ENCODE measurements around the gene TRIM2.

Gene TRIM2

DNA sequence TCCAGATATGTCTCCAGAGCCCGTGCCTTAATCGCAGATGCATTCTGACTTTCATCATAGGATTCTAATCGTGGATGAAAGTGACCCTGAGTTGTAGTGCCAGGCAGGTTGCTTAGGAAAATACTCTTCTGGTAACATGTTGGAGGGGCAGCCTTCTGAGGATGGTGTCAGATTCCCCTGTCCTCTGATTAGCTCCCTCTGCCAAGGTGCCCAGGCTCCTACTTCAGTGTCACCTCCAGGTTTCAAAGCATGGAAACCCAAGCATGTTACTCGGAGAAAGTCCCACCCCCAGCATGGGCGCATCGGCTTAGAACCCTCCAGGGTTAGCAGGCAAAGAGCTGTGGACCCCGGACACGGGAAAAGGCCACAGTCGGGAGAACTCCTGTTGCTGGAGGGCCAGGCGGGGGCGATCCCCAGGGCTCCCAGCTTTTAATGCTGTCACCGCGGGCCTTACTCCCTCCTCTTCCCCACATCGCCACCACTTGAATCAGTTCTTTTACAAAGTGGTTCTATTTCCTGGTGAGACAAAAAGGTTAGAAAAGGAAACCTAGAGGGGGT lies 44.5 kb downstream of the TRIM2 start:
- no peak for DNase-seq (ENCODE audit: low read depth, low spot score)

DNA sequence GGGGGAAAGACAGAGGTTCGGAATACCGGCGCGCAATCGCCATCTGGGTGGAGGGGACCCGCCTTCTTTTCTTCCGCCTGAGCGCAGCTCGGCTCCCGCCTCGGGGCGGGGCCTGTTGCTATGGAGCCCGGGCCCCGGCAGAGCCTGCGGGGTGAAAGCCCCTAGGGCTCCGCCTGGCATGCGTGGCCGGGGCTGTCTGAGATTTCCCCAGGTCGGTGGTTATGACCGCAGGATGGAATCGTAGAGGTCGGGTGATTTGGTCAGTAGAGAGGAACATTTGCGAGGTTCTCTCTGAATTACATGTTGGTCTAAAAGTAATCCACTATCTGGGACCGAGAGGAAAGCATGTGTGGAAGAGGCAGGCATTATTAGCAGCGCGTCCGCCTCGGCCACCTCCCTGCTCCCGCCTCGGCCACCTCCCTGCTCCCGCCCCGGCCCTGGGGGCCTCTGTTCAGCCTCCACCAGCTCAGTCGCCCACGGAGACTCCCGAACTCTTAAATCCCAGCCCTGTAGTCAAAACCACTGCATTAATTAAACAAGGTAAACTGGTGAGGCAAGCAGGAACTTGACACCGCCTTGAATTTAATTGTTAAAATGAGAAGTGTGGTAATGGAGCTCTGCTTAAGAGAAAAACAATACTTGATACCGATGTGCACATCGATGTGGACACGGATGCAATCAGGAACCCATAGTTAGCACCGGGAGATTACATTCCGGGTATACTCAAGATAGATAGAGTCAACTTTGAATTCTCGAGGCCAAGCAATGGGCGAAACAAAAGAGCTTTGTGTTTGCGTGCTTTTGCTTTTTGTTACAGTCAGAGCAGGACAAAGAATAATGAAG lies 45.2 kb downstream of the TRIM2 start:
- DNase-seq (ENCODE audit: low read depth, low spot score): no peak

DNA sequence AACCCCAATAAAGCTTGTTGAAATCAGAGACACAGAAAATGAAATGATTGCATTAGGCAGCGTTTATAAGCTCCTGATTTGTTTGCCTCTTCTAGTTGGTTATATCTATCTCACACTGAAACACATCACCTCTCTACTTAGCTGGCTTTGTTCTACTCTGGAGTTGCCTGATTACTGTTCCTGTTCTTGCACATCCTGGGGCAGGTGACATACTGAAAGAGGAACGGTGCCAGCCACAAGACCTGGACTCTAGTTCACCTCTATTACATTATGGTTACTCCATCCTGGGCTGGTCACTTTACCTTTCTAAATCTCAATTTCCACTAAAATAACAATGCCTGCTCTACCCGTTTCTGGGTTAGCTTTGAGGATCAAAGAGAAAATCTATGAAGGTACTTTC lies 47.9 kb downstream of the TRIM2 start:
- no peak for DNase-seq (ENCODE audit: low read depth, low spot score)

DNA sequence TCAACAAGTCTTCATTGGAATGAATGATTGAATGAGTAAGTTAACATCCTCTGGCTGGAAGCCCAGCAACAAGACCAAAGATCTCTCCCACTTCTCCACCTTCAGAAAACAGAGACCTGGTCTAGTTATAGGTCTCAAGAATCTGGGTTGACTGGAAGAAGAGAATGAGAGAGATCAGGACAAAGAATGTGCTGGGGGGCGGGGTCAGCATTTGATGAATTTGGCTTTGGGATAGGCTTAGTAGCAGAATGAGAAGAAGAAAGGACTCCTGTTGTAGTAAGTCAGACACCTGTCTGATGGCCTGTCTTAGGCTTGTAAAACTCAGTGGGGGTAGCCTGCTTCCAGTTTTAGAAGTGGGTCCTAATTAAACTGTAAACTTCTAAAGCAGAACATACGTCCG lies 51.0 kb downstream of the TRIM2 start:
- no peak for DNase-seq (ENCODE audit: low read depth, low spot score)

DNA sequence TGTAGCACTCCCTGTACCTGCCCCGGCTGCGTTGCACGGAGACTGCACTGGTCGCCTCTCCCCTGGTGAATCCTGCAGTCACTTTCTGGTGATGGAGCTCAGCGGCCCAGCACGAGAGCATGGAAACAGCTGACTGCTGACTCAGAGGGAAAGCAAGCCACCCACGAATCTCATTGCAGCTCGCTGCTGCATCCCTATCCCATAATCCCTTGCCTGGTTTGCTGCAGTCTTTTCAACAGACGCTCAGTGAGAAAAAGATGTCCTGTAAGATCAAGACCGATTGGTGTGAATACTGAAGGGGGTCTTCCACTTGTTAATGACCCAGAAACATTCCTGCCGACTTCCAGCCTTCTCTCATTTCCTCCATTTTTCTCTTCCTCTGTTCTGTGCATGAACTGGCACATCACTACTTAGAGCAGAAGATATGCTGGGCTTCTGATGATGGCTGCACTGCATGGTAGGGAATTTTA lies 52.9 kb downstream of the TRIM2 start:
- no peak for DNase-seq (ENCODE audit: low read depth, low spot score)

DNA sequence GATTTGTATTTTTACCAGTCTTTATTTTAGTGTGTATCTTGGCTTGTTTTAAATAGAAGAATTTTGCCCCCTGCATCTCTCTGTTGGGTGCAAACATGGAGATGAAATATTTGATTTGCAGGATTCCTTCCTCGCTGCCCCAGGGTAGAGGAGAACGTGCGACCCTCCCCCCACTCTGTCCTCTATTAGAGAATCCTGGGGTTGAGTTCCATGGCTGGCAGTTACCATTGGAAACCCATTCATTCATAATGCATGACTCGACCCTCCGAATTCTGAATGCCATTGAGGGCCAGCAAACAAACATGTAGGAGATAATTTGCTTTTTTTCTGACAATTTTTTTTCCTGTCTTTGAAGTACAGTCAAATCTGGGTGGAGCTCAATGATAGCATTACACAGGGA lies 53.7 kb downstream of the TRIM2 start:
- DNase-seq (ENCODE audit: low read depth, low spot score): no peak

DNA sequence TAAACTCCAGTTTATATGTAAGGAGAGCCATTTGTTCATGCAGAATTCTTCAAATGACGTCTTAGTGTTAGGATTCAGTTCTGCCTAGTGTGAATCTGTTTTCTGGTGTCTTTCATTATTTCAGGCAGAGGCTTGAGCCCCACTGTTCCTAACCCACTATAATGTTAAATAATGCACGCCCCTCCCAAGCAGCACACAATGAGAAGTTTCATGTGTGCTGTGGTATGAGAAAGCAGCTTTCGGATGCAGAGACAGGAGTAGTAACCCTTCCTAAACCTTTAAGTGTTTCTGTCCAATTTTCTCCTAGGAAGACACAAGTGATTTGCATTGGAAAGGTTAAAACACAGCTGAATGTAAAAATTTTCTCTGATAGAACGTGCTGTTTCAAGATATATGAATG lies 54.5 kb downstream of the TRIM2 start:
- no peak for DNase-seq (ENCODE audit: low read depth, low spot score)

DNA sequence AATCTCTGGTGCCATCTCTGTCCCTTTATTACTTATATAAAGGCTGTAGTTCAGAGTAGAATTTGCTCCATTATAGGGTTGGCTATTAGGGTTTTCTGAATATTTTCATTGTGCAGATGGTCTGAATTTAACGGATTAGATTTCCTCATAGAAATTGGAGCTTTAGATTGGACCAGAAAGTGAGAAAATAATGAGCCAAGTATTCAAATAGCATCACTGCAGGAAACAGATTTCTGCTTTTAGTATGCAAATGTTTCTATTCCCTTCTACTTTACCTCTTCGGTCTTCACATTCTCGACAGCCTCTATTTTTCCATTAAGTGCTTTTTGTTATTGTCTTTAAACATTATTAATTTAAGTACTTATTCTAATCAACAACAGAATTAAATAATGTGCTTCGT lies 55.4 kb downstream of the TRIM2 start:
- no peak for DNase-seq (ENCODE audit: low read depth, low spot score)

DNA sequence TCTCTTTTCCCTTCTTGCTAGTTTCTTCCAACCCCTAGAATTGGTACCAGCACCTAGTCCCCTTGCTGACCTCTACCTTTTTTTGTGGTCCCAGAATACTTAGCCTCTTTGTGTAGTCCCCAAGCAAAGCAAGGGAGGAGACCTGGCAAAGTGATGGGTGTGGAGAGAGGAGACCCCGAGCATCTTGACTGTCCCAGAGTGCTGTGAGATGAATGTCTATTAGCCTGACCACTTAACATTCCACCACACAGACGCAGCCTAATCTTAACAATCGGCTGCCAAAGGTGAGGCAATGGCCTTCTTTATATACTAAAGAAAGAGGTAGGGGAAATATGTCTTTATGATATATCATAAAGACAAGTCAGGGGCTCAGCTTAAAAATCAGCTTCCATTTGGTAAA lies 55.9 kb downstream of the TRIM2 start:
- DNase-seq (ENCODE audit: low read depth, low spot score): no peak

DNA sequence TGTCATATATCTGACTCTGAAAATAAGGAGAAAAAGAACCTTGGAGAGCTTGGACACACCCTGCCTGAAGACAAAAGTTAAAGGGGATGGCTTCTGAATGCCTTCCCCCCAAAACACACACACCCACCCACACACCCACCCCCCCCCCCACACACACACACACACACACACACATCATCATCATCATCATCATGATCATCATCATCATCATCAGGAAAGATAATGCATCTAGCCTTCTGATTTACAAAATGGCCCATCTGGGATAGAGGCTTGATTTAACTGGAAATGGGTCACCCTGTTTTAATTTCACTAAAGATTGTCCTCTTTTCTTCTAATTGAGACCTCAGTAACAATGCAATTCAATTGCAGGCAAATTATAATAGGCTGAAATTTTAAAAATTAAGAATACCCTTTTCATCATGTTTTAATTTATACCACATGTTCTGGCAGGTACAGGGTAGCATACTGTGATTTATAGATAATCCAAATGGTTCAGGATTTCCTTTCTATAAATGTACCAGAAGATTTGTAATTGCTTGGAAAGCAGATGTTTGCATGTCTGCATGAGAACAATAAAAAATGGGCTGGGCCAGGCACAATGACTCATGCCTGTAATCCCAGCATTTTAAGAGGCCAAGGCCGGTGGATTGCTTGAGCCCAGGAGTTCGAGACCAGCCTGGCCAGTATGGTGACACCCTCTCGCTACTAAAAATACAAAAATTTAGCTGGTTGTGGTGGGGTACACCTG lies 56.5 kb downstream of the TRIM2 start:
- DNase-seq (ENCODE audit: low read depth, low spot score): no peak

DNA sequence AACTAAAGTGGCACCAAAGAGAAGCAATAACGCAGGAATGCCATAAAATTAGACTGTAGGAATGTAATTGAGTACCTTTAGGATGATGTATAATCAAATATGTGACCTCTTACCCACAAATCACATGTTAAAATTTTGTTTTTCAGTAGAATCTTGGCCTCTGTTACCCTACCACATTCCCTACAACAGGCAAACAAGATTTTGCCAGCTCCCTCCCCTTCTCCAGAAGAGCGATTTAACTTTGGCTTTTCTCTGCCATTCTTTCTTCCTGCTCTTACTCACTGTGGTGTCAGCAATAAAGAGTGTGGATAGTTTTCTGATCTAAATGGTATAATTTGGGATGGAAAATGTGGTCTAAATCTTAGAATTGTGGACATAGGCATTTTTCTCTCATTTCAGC lies 57.2 kb downstream of the TRIM2 start:
- no peak for DNase-seq (ENCODE audit: low read depth, low spot score)

DNA sequence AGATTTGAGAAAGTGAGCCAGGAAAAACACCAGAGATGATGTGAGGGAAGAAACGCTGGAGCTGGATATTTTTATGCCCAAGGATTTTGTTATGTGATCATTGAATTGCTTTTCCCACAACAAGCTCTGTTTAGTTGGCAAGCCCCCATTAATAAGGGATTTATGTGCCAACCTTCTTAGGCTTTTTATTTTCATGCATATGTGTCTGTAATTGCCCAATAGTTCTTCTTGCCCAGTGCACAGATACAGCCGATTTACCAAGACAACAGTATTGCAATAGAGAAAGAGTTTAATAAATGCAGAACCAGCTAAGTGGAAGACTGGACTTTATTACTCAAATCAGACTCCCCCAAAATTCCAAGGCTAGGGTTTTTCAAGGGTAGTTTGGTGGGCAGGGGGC lies 57.7 kb downstream of the TRIM2 start:
- no peak for DNase-seq (ENCODE audit: low read depth, low spot score)

DNA sequence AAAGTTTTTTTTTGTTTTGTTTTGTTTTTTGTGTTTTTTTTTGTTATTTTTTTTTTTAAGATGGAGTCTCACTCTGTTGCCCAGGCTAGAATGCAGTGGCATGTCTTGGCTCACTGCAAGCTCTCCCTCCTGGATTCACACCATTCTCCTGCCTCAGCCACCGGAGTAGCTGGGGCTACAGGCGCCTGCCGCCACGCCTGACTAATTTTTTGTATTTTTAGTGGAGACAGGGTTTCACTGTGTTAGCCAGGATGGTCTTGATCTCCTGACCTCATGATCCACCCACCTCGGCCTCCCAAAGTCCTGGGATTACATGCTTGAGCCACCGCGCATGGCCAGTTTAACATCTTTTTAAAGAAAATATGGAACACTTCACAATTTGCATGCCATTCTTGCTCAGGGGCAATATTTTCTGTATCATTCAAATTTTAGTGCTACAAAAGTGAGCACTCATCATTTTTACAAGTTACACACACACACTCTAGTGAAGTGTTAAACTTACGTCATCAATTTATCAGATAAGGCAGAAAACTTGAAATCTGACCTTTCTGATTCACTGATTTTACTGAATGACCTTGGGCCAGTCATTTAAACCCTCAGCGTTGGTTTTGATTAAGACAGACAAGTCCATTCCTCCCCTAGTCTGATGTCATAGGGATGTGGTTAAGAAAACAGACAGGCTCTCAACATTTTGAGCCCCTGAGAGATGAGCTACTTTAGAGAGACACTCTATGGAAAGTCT lies 61.2 kb downstream of the TRIM2 start:
- no peak for DNase-seq (ENCODE audit: low read depth, low spot score)

DNA sequence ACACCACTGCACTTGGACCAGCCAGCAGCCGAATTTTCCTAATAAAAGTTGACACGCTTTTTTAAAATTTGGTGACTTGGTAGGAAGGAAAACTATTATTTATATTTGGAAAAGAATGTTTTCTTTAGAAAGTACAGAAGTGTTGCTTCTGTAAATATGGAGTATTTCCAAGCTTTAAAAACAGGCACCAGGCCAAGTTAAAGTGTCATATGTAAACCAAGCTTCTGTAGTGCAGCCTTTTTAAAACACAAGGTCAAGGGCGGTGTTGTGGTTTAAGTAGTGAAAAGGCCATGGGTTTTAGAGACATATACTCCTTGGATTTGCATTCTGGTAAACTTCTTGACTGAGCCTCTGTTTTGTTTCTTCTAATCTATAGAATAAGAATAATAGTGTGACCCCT lies 62.7 kb downstream of the TRIM2 start:
- DNase-seq (ENCODE audit: low read depth, low spot score): peak; percentile 65

DNA sequence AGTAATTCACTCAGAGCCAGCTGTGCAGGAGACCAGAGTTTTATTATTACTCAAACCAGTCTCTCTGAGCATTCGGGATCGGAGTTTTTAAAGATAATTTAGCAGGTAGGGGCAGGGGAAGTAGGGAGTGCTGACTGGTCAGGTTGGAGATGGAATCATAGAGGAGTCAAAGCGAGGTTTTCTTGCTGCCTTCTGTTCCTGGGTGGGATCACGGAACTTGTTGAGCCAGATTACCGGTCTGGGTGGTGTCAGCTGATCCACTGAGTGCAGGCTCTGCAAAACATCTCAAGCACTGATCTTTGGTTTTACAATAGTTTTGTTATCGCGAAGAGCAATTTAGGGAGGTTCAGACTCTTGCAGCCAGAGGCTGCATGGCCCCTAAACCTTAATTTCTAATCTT lies 63.6 kb downstream of the TRIM2 start:
- no peak for DNase-seq (ENCODE audit: low read depth, low spot score)

DNA sequence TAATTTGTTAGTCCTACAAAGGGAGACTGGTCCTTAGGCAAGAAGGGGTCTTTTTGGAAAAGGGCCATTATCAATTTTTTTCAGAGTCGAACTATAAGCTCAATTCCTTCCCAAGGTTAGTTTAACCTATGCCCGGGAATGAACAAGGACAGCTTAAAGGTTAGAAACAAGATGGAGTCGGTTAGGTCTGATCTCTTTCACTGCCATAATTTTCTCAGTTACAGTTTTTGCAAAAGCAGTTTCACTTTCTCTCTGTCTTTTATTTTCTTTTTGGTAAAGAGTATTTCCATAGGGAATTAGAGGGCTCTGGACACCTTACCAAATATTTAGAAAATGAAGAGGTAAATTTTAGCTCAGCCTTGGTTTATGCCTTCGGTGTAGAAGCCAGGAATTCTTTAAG lies 64.1 kb downstream of the TRIM2 start:
- no peak for DNase-seq (ENCODE audit: low read depth, low spot score)

DNA sequence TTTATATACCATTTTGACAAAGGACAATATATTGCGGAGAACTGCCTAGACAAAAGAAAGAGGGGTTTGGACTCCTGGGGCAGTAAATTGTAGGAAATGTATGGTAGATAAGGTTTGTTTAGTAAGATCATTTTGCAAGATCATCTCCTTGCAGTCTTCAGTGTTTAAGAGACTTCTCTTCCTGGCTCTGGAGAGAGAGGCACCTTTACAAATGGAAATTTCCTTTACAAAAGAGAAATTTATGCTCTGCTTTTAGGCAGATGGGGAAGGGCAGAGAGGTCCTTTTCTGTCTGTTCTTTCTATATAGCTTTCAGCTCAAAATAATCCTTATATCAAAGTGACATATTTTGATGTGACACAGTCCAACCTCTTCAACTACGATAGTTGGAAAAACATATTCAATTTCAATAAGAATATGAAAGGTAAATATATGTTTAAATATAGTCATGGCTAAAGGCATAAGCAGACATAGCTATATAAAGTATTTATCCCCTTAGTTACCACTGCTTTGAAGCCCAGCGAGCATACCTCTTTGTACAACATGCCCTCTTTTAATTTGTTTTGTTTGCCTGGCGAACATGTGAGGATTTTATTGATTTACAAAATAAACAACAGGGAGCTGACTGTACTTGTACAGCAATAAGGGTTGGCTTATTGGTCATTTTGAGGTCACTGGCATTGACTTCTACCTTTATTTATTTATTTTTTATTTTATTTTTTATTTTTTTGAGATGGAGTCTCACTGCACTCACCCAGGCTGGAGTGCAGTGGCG lies 65.2 kb downstream of the TRIM2 start:
- DNase-seq (ENCODE audit: low read depth, low spot score): no peak

DNA sequence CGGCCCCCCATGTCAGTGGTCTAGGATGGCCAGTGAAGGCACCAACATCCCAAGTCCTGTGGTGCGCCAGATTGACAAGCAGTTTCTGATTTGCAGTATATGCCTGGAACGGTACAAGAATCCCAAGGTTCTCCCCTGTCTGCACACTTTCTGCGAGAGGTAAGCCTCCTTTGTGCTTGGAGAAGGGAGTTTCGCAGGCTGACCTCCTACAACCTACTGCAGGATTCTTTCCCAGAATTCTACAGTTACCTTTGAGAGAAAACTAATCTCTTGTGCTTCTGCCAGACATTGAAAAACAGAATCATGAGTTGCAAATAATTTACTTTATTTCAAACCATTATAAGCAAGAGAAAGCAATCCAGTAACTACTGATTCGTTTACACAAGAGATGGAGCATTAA lies 66.1 kb downstream of the TRIM2 start:
- DNase-seq (ENCODE audit: low read depth, low spot score): no peak

DNA sequence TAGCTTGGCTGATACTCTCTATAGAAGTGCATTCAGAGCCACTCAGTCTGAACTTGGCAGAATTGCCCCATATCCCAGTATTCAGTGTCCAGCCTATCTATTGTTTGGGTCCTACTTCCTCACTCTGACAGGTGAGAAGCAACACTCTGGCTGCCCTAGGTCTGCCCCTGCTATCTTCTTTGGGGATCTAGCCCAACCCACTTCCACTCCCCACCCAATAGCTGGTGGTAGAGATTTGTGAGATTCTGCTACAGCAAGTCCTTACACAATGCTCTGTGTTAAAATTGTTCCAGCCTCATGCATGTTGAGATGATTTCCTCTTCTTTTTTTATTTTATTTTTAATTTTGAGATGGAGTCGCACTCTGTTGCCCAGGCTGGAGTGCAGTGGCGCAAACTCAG lies 67.6 kb downstream of the TRIM2 start:
- DNase-seq (ENCODE audit: low read depth, low spot score): no peak

DNA sequence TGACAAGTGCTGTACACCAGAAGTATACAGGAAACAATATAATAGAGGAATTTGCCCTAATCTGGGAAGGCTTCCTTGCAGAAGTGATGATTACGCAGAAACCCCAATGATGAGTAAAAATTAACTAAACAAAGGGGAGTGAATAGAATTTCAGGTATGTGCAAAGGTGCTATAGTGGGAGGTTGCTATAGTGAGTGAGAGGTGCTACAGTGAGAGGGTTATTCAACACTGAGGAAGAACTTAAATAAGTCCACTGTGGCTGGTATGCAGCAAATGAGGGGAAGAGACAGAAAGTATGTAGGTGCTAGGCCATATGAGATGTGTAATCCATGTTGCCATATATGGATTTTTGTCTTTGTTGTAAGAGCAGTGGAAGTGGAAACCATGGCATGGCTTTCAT lies 69.5 kb downstream of the TRIM2 start:
- no peak for DNase-seq (ENCODE audit: low read depth, low spot score)

DNA sequence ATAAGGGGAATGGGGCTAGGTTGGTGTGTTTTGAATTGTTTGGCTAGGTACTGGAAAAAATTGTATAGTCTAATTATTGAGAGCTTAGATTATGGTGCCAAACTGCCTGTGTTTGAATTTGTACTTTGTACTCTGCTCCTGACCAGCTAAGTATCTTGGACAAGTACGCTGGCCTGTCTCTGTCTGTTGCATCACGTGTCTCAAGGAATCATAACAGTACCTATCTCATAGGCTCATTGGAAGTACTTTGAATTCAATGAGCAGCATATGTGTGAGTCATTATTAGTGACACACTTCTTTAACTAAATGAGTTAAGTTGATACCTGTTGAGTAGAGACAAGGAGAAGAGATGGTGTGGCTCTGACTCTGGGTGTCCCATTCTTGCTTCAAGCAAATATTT lies 70.7 kb downstream of the TRIM2 start:
- no peak for DNase-seq (ENCODE audit: low read depth, low spot score)

Data from smooth muscle cell of the brain vasculature (primary cell).